Measurements from ENCODE around the gene KHSRP.
"Not testable (repeated sequence)": the region's sequence is repeated elsewhere in the genome, so short reads cannot be mapped to it uniquely, and the experiment has no call there.

Gene KHSRP

GRCh38 chr19:6451583-6452222, 27.1 kb upstream of the KHSRP start:
- DNase-seq: no peak

- no peak for DNase-seq
These were observed 25.6 kb upstream of the KHSRP start for GRCh38 chr19:6450166-6450565.

- DNase-seq: no peak
These were observed 23.4 kb upstream of the KHSRP start for GRCh38 chr19:6448045-6448444.

- DNase-seq: no peak
These were observed 21.8 kb upstream of the KHSRP start for GRCh38 chr19:6446452-6446851.

GRCh38 chr19:6443986-6444385, 19.4 kb upstream of the KHSRP start:
- DNase-seq: no peak

- DNase-seq: no peak
These were observed 17.6 kb upstream of the KHSRP start for GRCh38 chr19:6442087-6442688.

- DNase-seq: no peak
These were observed 16.3 kb upstream of the KHSRP start for GRCh38 chr19:6440905-6441304.

GRCh38 chr19:6439743-6440142, 15.1 kb upstream of the KHSRP start:
- DNase-seq: no peak

- DNase-seq: no peak
These were observed 9.1 kb upstream of the KHSRP start, which contains the start of gene SLC25A41 for GRCh38 chr19:6433663-6434062. TSS of gene SLC25A41 (minus strand) at chr19:6433763. CDS start at chr19:6433693, 70 bp downstream.

- no peak for DNase-seq
These were observed 8.6 kb upstream of the KHSRP start for GRCh38 chr19:6433165-6433564.

GRCh38 chr19:6431891-6432290, 7.3 kb upstream of the KHSRP start:
- no peak for DNase-seq

GRCh38 chr19:6429419-6430221, 5.0 kb upstream of the KHSRP start:
- DNase-seq: no peak

GRCh38 chr19:6428692-6429418, 4.2 kb upstream of the KHSRP start:
- not testable (repeated sequence) for DNase-seq

- DNase-seq: no peak
These were observed 2.5 kb upstream of the KHSRP start for GRCh38 chr19:6427131-6427530.

GRCh38 chr19:6425732-6426620, 1.4 kb upstream of the KHSRP start:
- no peak for DNase-seq

- peak; percentile 99 for DNase-seq
These were observed 524 bp upstream of the KHSRP start for GRCh38 chr19:6424939-6425731.

- peak; percentile 48 for DNase-seq
These were observed 964 bp downstream of the KHSRP start for GRCh38 chr19:6423499-6424194.

- no peak for DNase-seq
These were observed 3.3 kb downstream of the KHSRP start for GRCh38 chr19:6421075-6422014.

GRCh38 chr19:6418562-6418932, 6.1 kb downstream of the KHSRP start:
- DNase-seq: no peak
